ENCODE results near the gene VDAC1. TPM values are rescaled to one million over a fixed set of nuclear protein-coding genes. Genes with fewer than 3 reads are reported as not detected.

Gene VDAC1
- total and polyA plus RNA-seq, 2 donors (not counting 3 experiments of a cell fraction or from before 2014, with no cell fraction given), result 116 to 247 TPM

- Histone ChIP-seq H3K9me1 (replicated peaks; ENCODE audit: control insufficient read depth, extremely low read depth, insufficient read depth, low read length) (no peaks in the 10 kb centered on the region), H3K9ac (replicated peaks; ENCODE audit: extremely low read depth, insufficient read depth, low read length) (no peak overlapping the region), H3K4me2 (ENCODE audit: insufficient read depth, low read length) (peak overlapping the region; percentile 13), H4K20me1 (replicated peaks; ENCODE audit: control insufficient read depth, extremely low read depth, insufficient read depth, low read length) (no peaks in the 10 kb centered on the region), H3K4me3 (replicated peaks in 1 of 3; ENCODE audit: insufficient read depth in 1 of 3, low read depth in 1 of 3, low read length in 3 of 3) (no peak overlapping the region), H3K79me2 (ENCODE audit: control insufficient read depth, insufficient read depth, low read length) (peaks cover 19% of the 10 kb centered on the region), H3K4me1 (ENCODE audit: control insufficient read depth, extremely low read depth, insufficient read depth, low read length) (peaks cover 10% of the 10 kb centered on the region), H2AFZ (ENCODE audit: low read depth, low read length) (peak overlapping the region; percentile 49), H3K27ac (ENCODE audit: insufficient read depth, low read depth, low read length) (no peak overlapping the region), H3K9me3 (replicated peaks; ENCODE audit: control insufficient read depth, insufficient read depth, low read length) (no peaks in the 10 kb centered on the region), H3K36me3 (ENCODE audit: control insufficient read depth in 2 of 2, extremely low read depth in 1 of 2, insufficient read depth in 2 of 2, low read length in 2 of 2) (no peaks in the 10 kb centered on the region), H3K27me3 (ENCODE audit: control insufficient read depth in 2 of 2, insufficient read depth in 2 of 2, low read length in 2 of 2) (peaks cover 2 to 3% of the 10 kb centered on the region in 2 experiments)
- ChIA-PET CTCF (interaction anchor here (1.3 to 6.4 kb wide), 3 partner anchors 12 to 31 kb away, joined by 5 to 28 read pairs (median 8); no protein-coding TSS in a partner anchor), POLR2A (no interaction called here)
- no peak for FAIRE-seq
- intact Hi-C loops (cut with micrococcal nuclease) (no loop called here), dilution Hi-C loops (cut with MboI; ENCODE audit: extremely low pct_ligation_motif_present, low sequenced_read_pairs) (no loop called here)
- BruUV-seq (replicated peaks), result no TSS peak
- no peak for TF ChIP-seq JUN (IDR thresholded peaks at IDR 0.05; ENCODE audit: borderline replicate concordance, insufficient read depth, insufficient read length, low read depth)
- no peak for TF ChIP-seq EZH2 (IDR thresholded peaks at IDR 0.05; ENCODE audit: borderline replicate concordance, low read depth, low read length, severe bottlenecking)
- TF ChIP-seq MAX (IDR thresholded peaks at IDR 0.05; ENCODE audit: insufficient read depth, insufficient read length), result no peak
- no peak for TF ChIP-seq FOS (IDR thresholded peaks at IDR 0.05; ENCODE audit: borderline replicate concordance, insufficient read depth, low read length)
- no peak for TF ChIP-seq POLR2A (IDR thresholded peaks at IDR 0.05; ENCODE audit: low read depth, low read length)
- no peak for TF ChIP-seq MYC (IDR thresholded peaks at IDR 0.05; ENCODE audit: low read depth, low read length)
- no peak for TF ChIP-seq GATA2 (IDR thresholded peaks at IDR 0.05; ENCODE audit: insufficient read depth, insufficient read length, low read depth, low read length)
- no peak for TF ChIP-seq POLR2AphosphoS5 (IDR thresholded peaks at IDR 0.05; ENCODE audit: insufficient read depth, low read depth, low read length)
- TF ChIP-seq CTCF (IDR thresholded peaks at IDR 0.05; ENCODE audit: extremely low read depth in 1 of 2, insufficient read depth in 1 of 2, low read depth in 1 of 2, low read length in 2 of 2), result no peak
- DNase-seq (ENCODE audit: low read depth, low spot score), result no peak
These were observed 3.5 kb upstream of the VDAC1 start for GRCh38 chr5:134008266-134008749.

All from endothelial cell of umbilical vein (primary cell).